HepG2 (cell line): ENCODE measurements around the gene AHSA1. TPM values are rescaled to one million over a fixed set of nuclear protein-coding genes. Genes with fewer than 3 reads are reported as not detected.
A peak's percentile ranks its signal among the peaks of the same experiment; 100 is the strongest.

Source experiments
- CREB1 ChIP-seq, 2 experiments: fragments of 450-650 bp in 1 of 2; IDR thresholded peaks; 2 replicates each; pipeline ENCODE4 v1.6.1; 2016 to 2017; ENCODE audit warnings: control low read depth in 1 of 2, mild to moderate bottlenecking in 1 of 2, missing compliant biosample characterization in 1 of 2, missing genetic modification characterization in 1 of 2
- EP300 ChIP-seq, 3 experiments: sonication (generic) in 1 of 3; formaldehyde crosslinking in 1 of 3; IDR thresholded peaks; 2 replicates each; pipeline versions ENCODE4 v1.5.1 to v1.6.1; 2011 to 2020; ENCODE audit warnings: low read depth in 2 of 3, low read length in 2 of 3, borderline replicate concordance in 1 of 3, improper control_type of control experiment in 1 of 3, mild to moderate bottlenecking in 1 of 3, missing genetic modification reagents in 1 of 3, moderate library complexity in 1 of 3
- FOSL2 ChIP-seq: sonication (generic); formaldehyde crosslinking; IDR thresholded peaks from 2 replicates; pipeline ENCODE4 v1.4.0; 2020; ENCODE audit warnings: missing genetic modification reagents
- GTF3A ChIP-seq: sonication (generic); formaldehyde crosslinking; conservative IDR thresholded peaks from 2 replicates; pipeline ENCODE4 v1.4.0; 2020; ENCODE audit warnings: mild to moderate bottlenecking, missing genetic modification reagents
- HHEX ChIP-seq: IDR thresholded peaks from 2 replicates; pipeline ENCODE4 v1.6.1; 2016; ENCODE audit warnings: control low read depth
- KDM2A ChIP-seq: sonication (generic); formaldehyde crosslinking; IDR thresholded peaks from 2 replicates; pipeline ENCODE4 v1.4.0; 2020; ENCODE audit warnings: low read depth, missing genetic modification reagents, borderline replicate concordance
- NAIF1 ChIP-seq: sonication (generic); formaldehyde crosslinking; IDR thresholded peaks from 2 replicates; pipeline ENCODE4 v1.5.0; 2020; ENCODE audit warnings: mild to moderate bottlenecking, missing genetic modification reagents, borderline replicate concordance
- PBX2 ChIP-seq: IDR thresholded peaks from 2 replicates; pipeline ENCODE4 v1.6.1; 2016; ENCODE audit warnings: control low read depth
- PCBP2 ChIP-seq: fragments of 200-400 bp; formaldehyde crosslinking; optimal IDR thresholded peaks from 2 replicates; pipeline ENCODE3; 2018; ENCODE audit warnings: low read length, low read depth; ENCODE audit not compliant: poor library complexity, severe bottlenecking
- POLR2A ChIP-seq, 2 experiments: IDR thresholded peaks; 2 replicates each; pipeline ENCODE4 v1.6.1; 2011; ENCODE audit warnings: low read depth in 2 of 2, low read length in 2 of 2, mild to moderate bottlenecking in 1 of 2, moderate library complexity in 1 of 2; ENCODE audit not compliant: insufficient read depth in 1 of 2
- RBFOX2 ChIP-seq: fragments of 200-400 bp; formaldehyde crosslinking; IDR thresholded peaks from 2 replicates; pipeline ENCODE4 v1.6.1; 2017; ENCODE audit warnings: low read depth, mild to moderate bottlenecking, low read length
- SATB2 ChIP-seq: sonication (generic); formaldehyde crosslinking; IDR thresholded peaks from 2 replicates; pipeline ENCODE4 v1.5.0; 2020; ENCODE audit warnings: missing genetic modification reagents
- SETDB1 ChIP-seq: sonication (generic); formaldehyde crosslinking; IDR thresholded peaks from 2 replicates; pipeline ENCODE4 v1.5.1; 2020; ENCODE audit warnings: missing genetic modification reagents, mild to moderate bottlenecking, borderline replicate concordance
- SOX13 ChIP-seq, 3 experiments: fragments of 450-650 bp in 1 of 3; sonication (generic) in 1 of 3; formaldehyde crosslinking in 1 of 3; IDR thresholded peaks in 2 of 3; conservative IDR thresholded peaks in 1 of 3; 2 replicates each; pipeline versions ENCODE4 v1.5.0 to v1.6.1; 2016 to 2020; ENCODE audit warnings: antibody characterized with exemption in 1 of 3, mild to moderate bottlenecking in 1 of 3, missing compliant biosample characterization in 1 of 3, missing genetic modification reagents in 1 of 3, moderate library complexity in 1 of 3
- TCF12 ChIP-seq, 2 experiments: fragments of 450-650 bp in 1 of 2; sonication (generic) in 1 of 2; formaldehyde crosslinking in 1 of 2; IDR thresholded peaks; 2 replicates each; pipeline versions ENCODE4 v1.6.1 to v1.8.0; 2017 to 2022; ENCODE audit warnings: antibody characterized with exemption in 1 of 2, mild to moderate bottlenecking in 1 of 2, missing genetic modification reagents in 1 of 2, moderate library complexity in 1 of 2
- TOE1 ChIP-seq: sonication (generic); formaldehyde crosslinking; IDR thresholded peaks from 2 replicates; pipeline ENCODE4 v1.4.0; 2020; ENCODE audit warnings: mild to moderate bottlenecking, missing genetic modification reagents
- ZBTB1 ChIP-seq: sonication (generic); formaldehyde crosslinking; IDR thresholded peaks from 2 replicates; pipeline ENCODE4 v1.4.0; 2020; ENCODE audit warnings: missing genetic modification reagents, borderline replicate concordance
- ZBTB39 ChIP-seq: sonication (generic); formaldehyde crosslinking; IDR thresholded peaks from 2 replicates; pipeline ENCODE4 v1.5.0; 2020; ENCODE audit warnings: missing genetic modification reagents
- ZNF460 ChIP-seq: sonication (generic); formaldehyde crosslinking; IDR thresholded peaks from 2 replicates; pipeline ENCODE4 v1.5.1; 2020; ENCODE audit warnings: missing genetic modification reagents, mild to moderate bottlenecking, borderline replicate concordance
- ZNF543 ChIP-seq: sonication (generic); formaldehyde crosslinking; IDR thresholded peaks from 2 replicates; pipeline ENCODE4 v1.4.0; 2020; ENCODE audit warnings: mild to moderate bottlenecking, missing genetic modification reagents
- ZNF572 ChIP-seq: sonication (generic); formaldehyde crosslinking; IDR thresholded peaks from 2 replicates; pipeline ENCODE4 v1.5.1; 2020; ENCODE audit warnings: mild to moderate bottlenecking, missing genetic modification reagents
- ZNF619 ChIP-seq: sonication (generic); formaldehyde crosslinking; IDR thresholded peaks from 2 replicates; pipeline ENCODE4 v1.4.0; 2020; ENCODE audit warnings: mild to moderate bottlenecking, missing genetic modification reagents
- ZNF704 ChIP-seq: sonication (generic); formaldehyde crosslinking; IDR thresholded peaks from 2 replicates; pipeline ENCODE4 v1.8.1; 2023; ENCODE audit warnings: mild to moderate bottlenecking, inconsistent platforms, moderate library complexity, missing genetic modification reagents, borderline replicate concordance
- ZNF839 ChIP-seq: sonication (generic); formaldehyde crosslinking; IDR thresholded peaks from 2 replicates; pipeline ENCODE4 v1.4.0; 2020; ENCODE audit warnings: missing genetic modification reagents, mild to moderate bottlenecking, borderline replicate concordance
- polyA plus RNA-seq, 8 experiments: library from polyadenylated mRNA; depleted of rRNA in 3 of 8; stranded (reverse) in 7 of 8; unstranded in 1 of 8; fragments of >200 nt; fragmentation: Illumina TruSeq in 4 of 8; extraction: Trizol in 4 of 8; gene quantifications; 2 replicates each; pipeline versions ENCODE4 v1.2.1 to v1.2.3, GENCODE V29; 2011 to 2016; ENCODE audit warnings: low read depth in 4 of 8, missing spikeins in 1 of 8, mixed read lengths in 1 of 8; ENCODE audit not compliant: insufficient read depth in 1 of 8
- total RNA-seq, 5 experiments: library from RNA; depleted of rRNA; stranded (reverse); fragments of >200 nt; fragmentation: Illumina TruSeq; extraction: Trizol; gene quantifications; 2 replicates each; pipeline ENCODE4 v1.2.3, GENCODE V29; 2016; ENCODE audit warnings: low read depth in 1 of 5

The AHSA1 gene
- total and polyA plus RNA-seq, 2 of the 13 experiments (the other 11 are each of a cell fraction or from before 2014, with no cell fraction given), result 113 to 241 TPM

- TF ChIP-seq SETDB1 (CRISPR knock-in tag), result no peak
- no peak for TF ChIP-seq ZBTB1 (CRISPR knock-in tag)
- no peak for TF ChIP-seq TCF12 (IDR thresholded peaks at IDR 0.05)
- TF ChIP-seq TCF12 (CRISPR knock-in tag; IDR thresholded peaks at IDR 0.05), result no peak
- TF ChIP-seq CREB1 (IDR thresholded peaks at IDR 0.05), result peak; percentile 90
- peak; percentile 98 for TF ChIP-seq CREB1 (CRISPR knock-in tag; IDR thresholded peaks at IDR 0.05)
- no peak for TF ChIP-seq SOX13 (IDR thresholded peaks at IDR 0.05)
- TF ChIP-seq SOX13 (CRISPR knock-in tag; conservative IDR thresholded peaks at IDR 0.05 in 1 of 2, IDR thresholded peaks at IDR 0.05 in 1 of 2), result peak in 1 of 2 experiments; percentile 12; a peak in 1 of 4 replicates
- no peak for TF ChIP-seq ZNF704 (CRISPR knock-in tag)
- TF ChIP-seq SATB2 (CRISPR knock-in tag), result no peak
- no peak for TF ChIP-seq ZNF460 (CRISPR knock-in tag)
- no peak; the same call in 1 of the 2 replicates for TF ChIP-seq TOE1 (CRISPR knock-in tag)
- peak; percentile 18 for TF ChIP-seq PCBP2
- TF ChIP-seq KDM2A (CRISPR knock-in tag), result peak; percentile 71
- TF ChIP-seq RBFOX2, result peak; percentile 87
- TF ChIP-seq POLR2A (IDR thresholded peaks at IDR 0.05; ENCODE audit: insufficient read depth in 1 of 2, low read depth in 2 of 2, low read length in 2 of 2), result peak; percentile 77 to 90
- TF ChIP-seq ZBTB39 (CRISPR knock-in tag), result no peak
- peak; percentile 38; the same call in 1 of the 2 replicates for TF ChIP-seq ZNF839
- no peak; the same call in 1 of the 2 replicates for TF ChIP-seq FOSL2 (CRISPR knock-in tag)
- TF ChIP-seq EP300 (IDR thresholded peaks at IDR 0.05; ENCODE audit: low read depth in 2 of 2, low read length in 2 of 2), result no peak; a peak in 1 of 4 replicates
- no peak for TF ChIP-seq EP300 (CRISPR knock-in tag; IDR thresholded peaks at IDR 0.05; ENCODE audit: borderline replicate concordance)
- TF ChIP-seq ZNF619 (CRISPR knock-in tag), result 0 out of 2 replicates have a peak, but pooled peaks have one; percentile 6
- TF ChIP-seq NAIF1 (CRISPR knock-in tag), result peak; percentile 63; the same call in 1 of the 2 replicates
- no peak for TF ChIP-seq ZNF572 (CRISPR knock-in tag)
- TF ChIP-seq HHEX, result 0 out of 2 replicates have a peak, but pooled peaks have one; percentile 50
- no peak for TF ChIP-seq GTF3A
- TF ChIP-seq ZNF543 (CRISPR knock-in tag), result no peak; the same call in 1 of the 2 replicates
- TF ChIP-seq PBX2 (CRISPR knock-in tag), result no peak
Measured at GRCh38 chr14:77457522-77458248, at the start of gene AHSA1, which contains the start of gene VIPAS39 (continued).
